Neural crest cell (in vitro differentiated cells): ENCODE measurements around the gene OLFML1. TPM values are rescaled to one million over a fixed set of nuclear protein-coding genes. Genes with fewer than 3 reads are reported as not detected.

Experiments
- DNase-seq: peaks from one replicate; pipeline ENCODE4 v3.0.0; 2021; ENCODE audit warnings: low read depth, mixed read lengths, low spot score
- H3K27ac Mint-ChIP-seq: one replicate; pipeline ENCODE4 v1.8.0; 2021; ENCODE audit warnings: mild to moderate bottlenecking, mixed read lengths; ENCODE audit not compliant: unreplicated experiment
- H3K27me3 Mint-ChIP-seq: 2 replicates; pipeline ENCODE4 v1.8.0; 2021; ENCODE audit warnings: low read depth, mild to moderate bottlenecking, mixed read lengths
- H3K36me3 Mint-ChIP-seq: 2 replicates; pipeline ENCODE4 v1.8.0; 2021; ENCODE audit warnings: low read depth, mild to moderate bottlenecking, mixed read lengths
- H3K4me1 Mint-ChIP-seq: 2 replicates; pipeline ENCODE4 v1.8.0; 2021; ENCODE audit warnings: mixed read lengths
- H3K4me3 Mint-ChIP-seq: one replicate; pipeline ENCODE4 v1.8.0; 2021; ENCODE audit warnings: mild to moderate bottlenecking, mixed read lengths
- H3K9me3 Mint-ChIP-seq: 2 replicates; pipeline ENCODE4 v1.8.0; 2021; ENCODE audit warnings: mixed read lengths
- CTCF ChIP-seq: fragments of 200-600 bp; sonication (generic); conservative IDR thresholded peaks from 2 replicates; pipeline ENCODE4 v1.5.0; 2021; ENCODE audit warnings: antibody characterized with exemption, mild to moderate bottlenecking
- total RNA-seq: library from RNA; stranded (reverse); gene quantifications from 2 replicates; pipeline ENCODE4 v1.2.1, GENCODE V29; 2021

Gene OLFML1
- total RNA-seq, 1 donor from 2014 or later, result 0.84 TPM

GRCh38 chr11:7548659-7549274 lies 63.5 kb downstream of the OLFML1 start:
- no peak for DNase-seq
- H3K27ac Mint-ChIP-seq, result no peak overlapping the region
- H3K36me3 Mint-ChIP-seq, result no peaks in the 10 kb centered on the region
- TF ChIP-seq CTCF, result peak; percentile 45
- H3K4me3 Mint-ChIP-seq, result no peak overlapping the region
- H3K27me3 Mint-ChIP-seq, result no peaks in the 10 kb centered on the region
- no peaks in the 10 kb centered on the region for H3K4me1 Mint-ChIP-seq
- no peaks in the 10 kb centered on the region for H3K9me3 Mint-ChIP-seq

GRCh38 chr11:7549681-7550080 lies 64.4 kb downstream of the OLFML1 start:
- Mint-ChIP-seq H3K9me3 (no peaks in the 10 kb centered on the region), H3K27ac (no peak overlapping the region), H3K4me3 (no peak overlapping the region), H3K27me3 (no peaks in the 10 kb centered on the region), H3K4me1 (no peaks in the 10 kb centered on the region), H3K36me3 (no peaks in the 10 kb centered on the region)
- no peak for DNase-seq
- TF ChIP-seq CTCF, result no peak

GRCh38 chr11:7551571-7551970 lies 66.3 kb downstream of the OLFML1 start:
- no peak for TF ChIP-seq CTCF

GRCh38 chr11:7552666-7553065 lies 67.4 kb downstream of the OLFML1 start:
- Mint-ChIP-seq H3K27me3 (no peaks in the 10 kb centered on the region), H3K9me3 (no peaks in the 10 kb centered on the region), H3K4me1 (no peaks in the 10 kb centered on the region), H3K36me3 (no peaks in the 10 kb centered on the region), H3K27ac (no peak overlapping the region), H3K4me3 (no peak overlapping the region)
- DNase-seq, result no peak
- no peak for TF ChIP-seq CTCF

More at GRCh38 chr11:7551571-7551970, 66.3 kb downstream of the OLFML1 start:
- no peaks in the 10 kb centered on the region for H3K9me3 Mint-ChIP-seq
- DNase-seq, result no peak
- no peaks in the 10 kb centered on the region for H3K4me1 Mint-ChIP-seq
- no peak overlapping the region for H3K27ac Mint-ChIP-seq
- H3K27me3 Mint-ChIP-seq, result no peaks in the 10 kb centered on the region
- no peaks in the 10 kb centered on the region for H3K36me3 Mint-ChIP-seq
- no peak overlapping the region for H3K4me3 Mint-ChIP-seq

- TF ChIP-seq CTCF, result no peak
- no peak overlapping the region for H3K4me3 Mint-ChIP-seq
- H3K27ac Mint-ChIP-seq, result no peak overlapping the region
- H3K36me3 Mint-ChIP-seq, result no peaks in the 10 kb centered on the region
- H3K9me3 Mint-ChIP-seq, result no peaks in the 10 kb centered on the region
- no peaks in the 10 kb centered on the region for H3K4me1 Mint-ChIP-seq
- no peak for DNase-seq
- no peaks in the 10 kb centered on the region for H3K27me3 Mint-ChIP-seq
Measured at GRCh38 chr11:7555052-7555699, 69.9 kb downstream of the OLFML1 start.
